OCI-LY1 (cell line): Measurements from ENCODE around the gene ARHGAP8.

Source experiments
- H2AFZ ChIP-seq: fragments of 200-600 bp; sonication (generic), shearing (Covaris generic); 2 replicates; pipeline ENCODE4 v1.6.0; 2014; ENCODE audit warnings: antibody characterized with exemption, mild to moderate bottlenecking, low read length
- H3F3A ChIP-seq: fragments of 200-600 bp; sonication (generic), shearing (Covaris generic); 2 replicates; pipeline ENCODE4 v1.6.0; 2014; ENCODE audit warnings: mild to moderate bottlenecking, antibody characterized with exemption, low read length, moderate library complexity; ENCODE audit not compliant: insufficient read depth
- H3K27ac ChIP-seq: fragments of 200-600 bp; sonication (generic); 2 replicates; pipeline ENCODE4 v1.5.1; 2014; ENCODE audit warnings: low read length, mixed run types, mild to moderate bottlenecking, low read depth; ENCODE audit not compliant: poor library complexity, severe bottlenecking
- H3K27me3 ChIP-seq: fragments of 200-600 bp; sonication (generic); 2 replicates; pipeline ENCODE4 v1.6.0; 2014; ENCODE audit warnings: antibody characterized with exemption, mild to moderate bottlenecking, low read length, moderate library complexity; ENCODE audit not compliant: insufficient read depth
- H3K36me3 ChIP-seq: fragments of 200-600 bp; sonication (generic); 2 replicates; pipeline ENCODE4 v1.6.1; 2014; ENCODE audit warnings: mild to moderate bottlenecking, antibody characterized with exemption, low read length, moderate library complexity, mixed read lengths; ENCODE audit not compliant: insufficient read depth
- H3K4me1 ChIP-seq: fragments of 200-600 bp; sonication (generic); 2 replicates; pipeline ENCODE4 v1.5.1; 2014; ENCODE audit warnings: mild to moderate bottlenecking, low read length, moderate library complexity; ENCODE audit not compliant: insufficient read depth, severe bottlenecking
- H3K4me2 ChIP-seq: fragments of 200-600 bp; sonication (generic), shearing (Covaris generic); 2 replicates; pipeline ENCODE4 v1.6.1; 2014; ENCODE audit warnings: low read length
- H3K4me3 ChIP-seq: fragments of 200-600 bp; sonication (generic); 2 replicates; pipeline ENCODE4 v1.5.1; 2014; ENCODE audit warnings: low read length, low read depth, mild to moderate bottlenecking, mixed read lengths; ENCODE audit not compliant: poor library complexity, severe bottlenecking
- H3K79me2 ChIP-seq: fragments of 200-600 bp; shearing (Covaris generic); 2 replicates; pipeline ENCODE4 v1.6.1; 2016; ENCODE audit warnings: mixed run types, low read length, mixed read lengths; ENCODE audit not compliant: insufficient read depth
- H3K9ac ChIP-seq: fragments of 200-600 bp; sonication (generic), shearing (Covaris generic); 2 replicates; pipeline ENCODE4 v1.6.1; 2014; ENCODE audit warnings: mild to moderate bottlenecking, low read length, mixed read lengths
- H3K9me2 ChIP-seq: fragments of 200-600 bp; sonication (generic), shearing (Covaris generic); 2 replicates; pipeline ENCODE4 v1.6.1; 2014; ENCODE audit warnings: low read depth, mild to moderate bottlenecking, low read length, mixed read lengths
- H3K9me3 ChIP-seq: fragments of 200-600 bp; shearing (Covaris generic); 2 replicates; pipeline ENCODE4 v1.6.1; 2014; ENCODE audit warnings: low read length, mixed read lengths
- H4K20me1 ChIP-seq: fragments of 200-600 bp; sonication (generic), shearing (Covaris generic); 2 replicates; pipeline ENCODE4 v1.6.0; 2016; ENCODE audit warnings: mild to moderate bottlenecking, low read length; ENCODE audit not compliant: insufficient read depth
- EZH2 ChIP-seq: fragments of 200-600 bp; sonication (generic), shearing (Covaris generic); IDR thresholded peaks from 2 replicates; pipeline ENCODE4 v1.8.0; 2017; ENCODE audit warnings: borderline replicate concordance, mixed run types, mild to moderate bottlenecking, antibody characterized with exemption, low read length, moderate library complexity, mixed read lengths
- TF ChIP-seq, protein P1 (sequence below): fragments of 200-600 bp; sonication (generic), shearing (Covaris generic); IDR thresholded peaks from 2 replicates; pipeline ENCODE4 v1.5.1; 2017; ENCODE audit warnings: mild to moderate bottlenecking, antibody characterized with exemption, low read length, moderate library complexity, mixed read lengths

Gene ARHGAP8

DNA sequence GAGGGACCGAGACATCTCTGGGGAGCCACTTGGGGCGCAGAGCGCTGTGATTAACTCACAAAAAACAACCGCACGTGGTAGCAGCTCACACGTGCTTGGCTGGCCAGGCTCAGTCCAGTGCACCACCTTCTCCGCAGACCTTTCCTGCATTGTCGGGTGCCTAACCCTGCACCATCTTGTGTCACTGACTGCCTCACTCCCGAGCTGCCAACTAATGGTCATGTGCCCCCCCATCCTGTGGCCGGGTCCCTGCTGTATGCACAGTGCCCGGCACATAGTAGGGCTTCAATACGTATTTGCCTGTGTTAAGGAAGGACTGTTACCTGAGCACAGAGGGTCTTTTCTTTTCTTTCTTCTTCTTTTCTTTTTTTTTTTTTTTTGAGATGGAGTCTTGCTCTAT lies 71.9 kb downstream of the ARHGAP8 start:
- no peak overlapping the region for H3K27ac ChIP-seq
- H3K27me3 ChIP-seq: no peaks in the 10 kb centered on the region
- H3K9me2 ChIP-seq: no peaks in the 10 kb centered on the region
- H3K9ac ChIP-seq: no peak overlapping the region
- H3K9me3 ChIP-seq: no peaks in the 10 kb centered on the region
- H3K79me2 ChIP-seq: no peaks in the 10 kb centered on the region
- no peak overlapping the region for H3K4me3 ChIP-seq
- H3K4me1 ChIP-seq: no peaks in the 10 kb centered on the region
- TF ChIP-seq, protein P1, sequence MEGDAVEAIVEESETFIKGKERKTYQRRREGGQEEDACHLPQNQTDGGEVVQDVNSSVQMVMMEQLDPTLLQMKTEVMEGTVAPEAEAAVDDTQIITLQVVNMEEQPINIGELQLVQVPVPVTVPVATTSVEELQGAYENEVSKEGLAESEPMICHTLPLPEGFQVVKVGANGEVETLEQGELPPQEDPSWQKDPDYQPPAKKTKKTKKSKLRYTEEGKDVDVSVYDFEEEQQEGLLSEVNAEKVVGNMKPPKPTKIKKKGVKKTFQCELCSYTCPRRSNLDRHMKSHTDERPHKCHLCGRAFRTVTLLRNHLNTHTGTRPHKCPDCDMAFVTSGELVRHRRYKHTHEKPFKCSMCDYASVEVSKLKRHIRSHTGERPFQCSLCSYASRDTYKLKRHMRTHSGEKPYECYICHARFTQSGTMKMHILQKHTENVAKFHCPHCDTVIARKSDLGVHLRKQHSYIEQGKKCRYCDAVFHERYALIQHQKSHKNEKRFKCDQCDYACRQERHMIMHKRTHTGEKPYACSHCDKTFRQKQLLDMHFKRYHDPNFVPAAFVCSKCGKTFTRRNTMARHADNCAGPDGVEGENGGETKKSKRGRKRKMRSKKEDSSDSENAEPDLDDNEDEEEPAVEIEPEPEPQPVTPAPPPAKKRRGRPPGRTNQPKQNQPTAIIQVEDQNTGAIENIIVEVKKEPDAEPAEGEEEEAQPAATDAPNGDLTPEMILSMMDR: no peak
- no peak for TF ChIP-seq EZH2
- no peak overlapping the region for H2AFZ ChIP-seq
- H4K20me1 ChIP-seq: no peaks in the 10 kb centered on the region
- H3K36me3 ChIP-seq: no peaks in the 10 kb centered on the region
- no peaks in the 10 kb centered on the region for H3F3A ChIP-seq
- H3K4me2 ChIP-seq: no peak overlapping the region

DNA sequence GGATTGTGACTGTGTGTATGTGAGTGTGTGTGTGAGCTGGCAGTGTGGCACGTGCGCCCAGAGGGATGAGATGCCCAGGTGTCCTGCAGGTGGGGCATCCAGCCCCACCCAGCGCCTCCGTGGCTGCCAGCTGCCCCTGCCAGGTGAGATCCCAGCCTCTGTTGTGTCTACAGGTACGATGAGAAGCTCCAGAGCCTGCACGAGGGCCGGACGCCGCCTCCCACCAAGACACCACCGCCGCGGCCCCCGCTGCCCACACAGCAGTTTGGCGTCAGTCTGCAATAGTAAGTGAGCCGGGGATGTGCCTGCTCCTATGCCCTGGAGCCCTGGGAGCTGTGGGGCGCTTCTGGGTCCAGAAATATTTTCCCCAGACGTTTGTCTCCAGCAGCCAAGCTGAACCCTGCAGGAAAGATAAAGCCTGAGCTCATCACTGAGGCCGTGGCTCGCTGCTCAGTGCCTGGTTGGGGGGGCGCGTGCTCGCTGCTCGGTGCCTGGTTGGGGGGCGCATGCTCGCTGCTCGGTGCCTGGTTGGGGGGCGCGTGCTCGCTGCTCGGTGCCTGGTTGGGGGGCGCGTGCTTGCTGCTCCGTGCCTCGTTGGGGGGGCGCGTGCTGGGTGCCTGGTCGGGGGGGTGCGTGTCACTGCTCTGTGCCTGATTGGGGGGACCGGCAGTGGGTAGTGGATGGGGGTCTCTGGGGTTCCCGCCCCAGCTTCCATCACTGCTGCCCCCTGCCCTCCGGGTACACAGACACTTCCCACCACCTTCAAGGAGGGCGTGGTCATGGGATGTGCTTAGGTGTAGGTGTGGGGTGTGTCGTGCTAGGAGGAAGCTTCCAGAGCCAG lies 73.2 kb downstream of the ARHGAP8 start:
- no peaks in the 10 kb centered on the region for H3F3A ChIP-seq
- no peaks in the 10 kb centered on the region for H3K4me1 ChIP-seq
- H3K4me3 ChIP-seq: no peak overlapping the region
- no peaks in the 10 kb centered on the region for H3K9me3 ChIP-seq
- no peaks in the 10 kb centered on the region for H3K36me3 ChIP-seq
- no peak for TF ChIP-seq EZH2
- TF ChIP-seq, protein P1: no peak
- H3K9ac ChIP-seq: no peak overlapping the region
- no peaks in the 10 kb centered on the region for H3K79me2 ChIP-seq
- H2AFZ ChIP-seq: no peak overlapping the region
- no peak overlapping the region for H3K4me2 ChIP-seq
- H3K27me3 ChIP-seq: no peaks in the 10 kb centered on the region
- no peaks in the 10 kb centered on the region for H3K9me2 ChIP-seq
- no peaks in the 10 kb centered on the region for H4K20me1 ChIP-seq
- H3K27ac ChIP-seq: no peak overlapping the region

DNA sequence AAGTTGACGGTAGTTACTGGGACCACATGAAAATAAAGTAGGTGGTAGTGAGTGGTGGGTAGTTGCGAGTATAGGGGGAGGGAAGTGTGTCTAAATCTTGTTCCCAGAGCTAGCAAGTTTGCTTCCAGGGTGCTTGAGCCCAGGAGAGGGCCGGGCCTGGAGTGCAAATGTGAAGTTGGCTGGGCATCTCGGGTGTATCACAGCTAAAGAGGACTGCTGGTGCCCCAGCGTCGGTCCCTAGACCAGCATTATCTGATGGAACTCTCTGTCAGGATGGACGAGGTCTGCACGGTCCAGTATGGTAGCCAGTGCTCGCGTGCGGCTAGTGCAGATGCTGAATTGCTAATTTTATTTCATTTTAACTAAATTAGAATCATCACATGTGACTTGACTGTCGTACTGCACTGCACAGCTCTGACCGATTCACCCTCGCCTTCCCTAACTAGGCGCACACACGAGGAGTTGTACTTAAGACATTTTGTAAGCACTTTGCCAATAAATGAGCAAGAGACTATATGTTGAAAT lies 75.4 kb downstream of the ARHGAP8 start:
- no peaks in the 10 kb centered on the region for H3K27me3 ChIP-seq
- TF ChIP-seq, protein P1: no peak
- no peak for TF ChIP-seq EZH2

More for the DNA sequence above, 75.4 kb downstream of the ARHGAP8 start:
- Histone ChIP-seq H3K9me2 (no peaks in the 10 kb centered on the region), H3K9ac (no peak overlapping the region), H3F3A (no peaks in the 10 kb centered on the region), H2AFZ (no peak overlapping the region), H3K79me2 (no peaks in the 10 kb centered on the region), H3K4me1 (no peaks in the 10 kb centered on the region), H3K27ac (no peak overlapping the region), H4K20me1 (no peaks in the 10 kb centered on the region), H3K9me3 (no peaks in the 10 kb centered on the region), H3K36me3 (no peaks in the 10 kb centered on the region), H3K4me2 (no peak overlapping the region), H3K4me3 (no peak overlapping the region)
